Fibroblast of mammary gland (primary cell): ENCODE results near the gene SH3RF2.

Experiments
- DNase-seq: peaks from one replicate; pipeline ENCODE4 v3.0.0-alpha.2; 2010; ENCODE audit warnings: low read depth
- H3K4me3 ChIP-seq: 2 replicates; pipeline ENCODE4 v1.5.1; 2011; ENCODE audit warnings: low read depth, mild to moderate bottlenecking, low read length, moderate library complexity; ENCODE audit not compliant: control insufficient read depth
- CTCF ChIP-seq: conservative IDR thresholded peaks from 2 replicates; pipeline ENCODE4 v1.5.1; 2011; ENCODE audit warnings: low read depth, low read length, inconsistent platforms; ENCODE audit not compliant: control insufficient read depth, insufficient read depth

The SH3RF2 gene

GRCh38 chr5:145911164-145911563 is 25.2 kb upstream of the SH3RF2 start:
- no peak for TF ChIP-seq CTCF
- no peak for DNase-seq
- no peak overlapping the region for H3K4me3 ChIP-seq

- H3K4me3 ChIP-seq, result no peak overlapping the region
- no peak for DNase-seq
- TF ChIP-seq CTCF, result no peak
These were observed 24.4 kb upstream of the SH3RF2 start for GRCh38 chr5:145912019-145912418.

GRCh38 chr5:145912594-145912993 is 23.8 kb upstream of the SH3RF2 start:
- TF ChIP-seq CTCF, result no peak
- H3K4me3 ChIP-seq, result no peak overlapping the region
- no peak for DNase-seq

- no peak for DNase-seq
- TF ChIP-seq CTCF, result no peak
- no peak overlapping the region for H3K4me3 ChIP-seq
These were observed 22.7 kb upstream of the SH3RF2 start for GRCh38 chr5:145913701-145914100.

GRCh38 chr5:145915970-145916638 is 20.3 kb upstream of the SH3RF2 start:
- DNase-seq, result no peak
- no peak overlapping the region for H3K4me3 ChIP-seq
- no peak for TF ChIP-seq CTCF

GRCh38 chr5:145917288-145917687 is 19.1 kb upstream of the SH3RF2 start:
- H3K4me3 ChIP-seq, result no peak overlapping the region
- no peak for DNase-seq
- no peak for TF ChIP-seq CTCF

- no peak for TF ChIP-seq CTCF
- no peak for DNase-seq
These were observed 18.0 kb upstream of the SH3RF2 start for GRCh38 chr5:145918397-145918796.

More at GRCh38 chr5:145918397-145918796, 18.0 kb upstream of the SH3RF2 start:
- no peak overlapping the region for H3K4me3 ChIP-seq
